SK-N-SH (cell line): ENCODE data around the gene SLC39A7. TPM values are rescaled to one million over a fixed set of nuclear protein-coding genes. Genes with fewer than 3 reads are reported as not detected.

Source experiments
- CTCF ChIA-PET: fragments of 300-600, 350-600 bp; formaldehyde crosslinking; extraction: SDS; loops from one replicate; lab custom pipeline; 2021; lab: Yijun Ruan, JAX
- POLR2A ChIA-PET: fragments of 350-600 bp; sonication (Branson Sonifier 250); formaldehyde crosslinking; extraction: SDS; loops from one replicate; lab custom pipeline; 2020; ENCODE audit warnings: antibody characterized with exemption, inconsistent platforms; lab: Yijun Ruan, JAX
- DNase-seq: peaks from one replicate; pipeline ENCODE4 v3.0.0; 2012
- H2AFZ ChIP-seq: fragments of 200-600 bp; sonication (generic); 2 replicates; pipeline ENCODE4 v1.8.1; 2016; ENCODE audit warnings: antibody characterized with exemption, mild to moderate bottlenecking, low read depth
- H3F3A ChIP-seq: fragments of 200-600 bp; sonication (generic); replicated peaks from 2 replicates; pipeline ENCODE3; 2016; ENCODE audit warnings: antibody characterized with exemption, mild to moderate bottlenecking; ENCODE audit not compliant: insufficient read depth
- H3K27ac ChIP-seq, 2 experiments: fragments of 200-500 bp in 1 of 2; fragments of 200-600 bp in 1 of 2; sonication (Bioruptor generic) in 1 of 2; sonication (generic), shearing (Covaris generic) in 1 of 2; 2 replicates each; pipeline versions ENCODE4 v1.5.1 to v1.6.1; 2014 to 2016; ENCODE audit warnings: low read depth in 2 of 2, inconsistent platforms in 1 of 2, low read length in 1 of 2, mild to moderate bottlenecking in 1 of 2, mixed read lengths in 1 of 2
- H3K27me3 ChIP-seq: fragments of 200-600 bp; sonication (generic), shearing (Covaris generic); 2 replicates; pipeline ENCODE4 v1.6.1; 2016; ENCODE audit warnings: mixed run types; ENCODE audit not compliant: insufficient read depth
- H3K36me3 ChIP-seq, 2 experiments: fragments of 200-500 bp in 1 of 2; fragments of 200-600 bp in 1 of 2; sonication (Bioruptor generic) in 1 of 2; sonication (generic) in 1 of 2; replicated peaks in 1 of 2; 2 replicates each; pipeline versions ENCODE3 to v1.5.1; 2014 to 2016; ENCODE audit warnings: low read length in 1 of 2, mild to moderate bottlenecking in 1 of 2; ENCODE audit not compliant: insufficient read depth in 2 of 2, control insufficient read depth in 1 of 2
- H3K4me1 ChIP-seq, 2 experiments: fragments of 200-500 bp in 1 of 2; fragments of 200-600 bp in 1 of 2; sonication (Bioruptor generic) in 1 of 2; sonication (generic), shearing (Covaris generic) in 1 of 2; 2 replicates each; pipeline versions ENCODE4 v1.5.1 to v1.6.1; 2014 to 2016; ENCODE audit warnings: low read depth in 1 of 2, low read length in 1 of 2, mixed run types in 1 of 2; ENCODE audit not compliant: insufficient read depth in 2 of 2, control insufficient read depth in 1 of 2
- H3K4me2 ChIP-seq: fragments of 200-600 bp; sonication (generic), shearing (Covaris generic); 2 replicates; pipeline ENCODE4 v1.6.1; 2017; ENCODE audit warnings: mixed run types
- H3K4me3 ChIP-seq, 2 experiments: fragments of 200-500 bp in 1 of 2; fragments of 200-600 bp in 1 of 2; sonication (Bioruptor generic) in 1 of 2; sonication (generic), shearing (Covaris generic) in 1 of 2; 2 replicates each; pipeline versions ENCODE4 v1.5.1 to v1.8.1; 2014 to 2016; ENCODE audit warnings: low read depth in 2 of 2, inconsistent platforms in 1 of 2, low read length in 1 of 2, mild to moderate bottlenecking in 1 of 2, mixed read lengths in 1 of 2, moderate library complexity in 1 of 2
- H3K79me2 ChIP-seq: fragments of 200-600 bp; sonication (generic); 2 replicates; pipeline ENCODE4 v1.8.1; 2017; ENCODE audit warnings: mild to moderate bottlenecking; ENCODE audit not compliant: insufficient read depth
- H3K9ac ChIP-seq: fragments of 200-600 bp; sonication (generic); 2 replicates; pipeline ENCODE4 v1.6.1; 2017; ENCODE audit warnings: mixed run types
- H3K9me2 ChIP-seq: fragments of 200-600 bp; sonication (generic); 2 replicates; pipeline ENCODE4 v1.6.1; 2017; ENCODE audit warnings: mixed run types
- H3K9me3 ChIP-seq: fragments of 200-600 bp; sonication (generic); 2 replicates; pipeline ENCODE4 v1.6.1; 2017; ENCODE audit warnings: mixed run types, mild to moderate bottlenecking, moderate library complexity
- H4K20me1 ChIP-seq: fragments of 200-600 bp; sonication (generic); 2 replicates; pipeline ENCODE4 v1.6.1; 2017; ENCODE audit warnings: mild to moderate bottlenecking, mixed run types; ENCODE audit not compliant: insufficient read depth
- EP300 ChIP-seq, 2 experiments: IDR thresholded peaks; 2 replicates each; pipeline versions ENCODE4 v1.4.0 to v1.6.1; 2012; ENCODE audit warnings: borderline replicate concordance in 1 of 2, low read depth in 1 of 2, low read length in 1 of 2
- FOSL2 ChIP-seq: IDR thresholded peaks from 2 replicates; pipeline ENCODE4 v1.4.0; 2012; ENCODE audit warnings: low read depth, mild to moderate bottlenecking, moderate library complexity, borderline replicate concordance
- FOXJ3 ChIP-seq: sonication (generic); formaldehyde crosslinking; IDR thresholded peaks from 2 replicates; pipeline ENCODE4 v1.5.1; 2020; ENCODE audit warnings: mild to moderate bottlenecking, missing genetic modification reagents
- GABPA ChIP-seq: IDR thresholded peaks from 2 replicates; pipeline ENCODE4 v1.4.0; 2012; ENCODE audit warnings: low read depth, mild to moderate bottlenecking
- MXI1 ChIP-seq: IDR thresholded peaks from 2 replicates; pipeline ENCODE4 v1.6.1; 2012; ENCODE audit warnings: mild to moderate bottlenecking, low read depth, low read length, improper control_type of control experiment
- RAD21 ChIP-seq: IDR thresholded peaks from 2 replicates; pipeline ENCODE4 v1.6.1; 2012; ENCODE audit warnings: mild to moderate bottlenecking, low read length
- RFX5 ChIP-seq: IDR thresholded peaks from 2 replicates; pipeline ENCODE4 v1.6.1; 2012; ENCODE audit warnings: mild to moderate bottlenecking, improper control_type of control experiment, low read length
- SMC3 ChIP-seq: IDR thresholded peaks from 2 replicates; pipeline ENCODE4 v1.6.1; 2012; ENCODE audit warnings: low read depth, low read length, improper control_type of control experiment
- TAF1 ChIP-seq: IDR thresholded peaks from 2 replicates; pipeline ENCODE4 v1.6.1; 2012; ENCODE audit warnings: low read depth, mild to moderate bottlenecking, low read length, moderate library complexity, borderline replicate concordance
- TEAD4 ChIP-seq: IDR thresholded peaks from 2 replicates; pipeline ENCODE4 v1.4.0; 2012; ENCODE audit warnings: mild to moderate bottlenecking, borderline replicate concordance; ENCODE audit not compliant: insufficient read depth
- WGBS: methylation state at CpG from one replicate; pipeline ENCODE4 v1.1.6; 2017; ENCODE audit warnings: low lambda C conversion rate; 5-methylcytosine and 5-hydroxymethylcytosine counted together
- polyA plus RNA-seq, 3 experiments: library from polyadenylated mRNA; depleted of rRNA; stranded (reverse); fragments of >200 nt; gene quantifications; 2 replicates each; pipeline ENCODE4 v1.2.3, GENCODE V29; 2012
- TF ChIP-seq, protein P1 (sequence below): IDR thresholded peaks from 2 replicates; pipeline ENCODE4 v1.4.0; 2012; ENCODE audit warnings: low read depth, borderline replicate concordance
- TF ChIP-seq, protein P2 (sequence below): fragments of 150-350 bp; IDR thresholded peaks from 2 replicates; pipeline ENCODE4 v1.6.1; 2017; ENCODE audit warnings: antibody characterized with exemption, low read length, low read depth, borderline replicate concordance
- TF ChIP-seq, protein P3 (sequence below): fragments of 200-600 bp; sonication (generic); IDR thresholded peaks from 2 replicates; pipeline ENCODE4 v1.6.1; 2017; ENCODE audit warnings: antibody characterized with exemption, mild to moderate bottlenecking, moderate library complexity
- TF ChIP-seq, protein P4 (sequence below): IDR thresholded peaks from 2 replicates; pipeline ENCODE4; 2012

SLC39A7 gene
- polyA plus RNA-seq, 1 of the 3 experiments (the other 2 are of a cell fraction), result 129 TPM

DNA sequence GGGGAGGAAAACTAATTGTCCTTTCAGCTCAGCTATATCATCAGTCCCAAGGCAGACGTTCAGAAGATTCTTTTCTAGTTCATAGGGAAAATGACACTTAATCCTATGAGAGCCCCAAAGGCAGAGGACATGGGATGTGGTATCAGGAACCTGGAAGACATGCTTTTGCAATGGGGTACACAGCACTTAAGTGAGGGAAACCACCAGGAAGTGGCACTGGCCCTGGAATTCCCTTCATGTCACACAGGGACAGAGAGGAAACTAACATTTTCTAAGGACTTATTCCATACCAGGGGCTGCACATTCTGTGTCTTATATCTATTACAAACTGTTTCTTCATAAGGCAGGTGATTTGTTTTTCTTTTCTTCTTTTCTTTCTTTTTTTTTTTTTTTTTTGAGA lies 42.8 kb downstream of the SLC39A7 start:
- H3F3A ChIP-seq, result peaks cover 2% of the 10 kb centered on the region
- peaks cover 5% of the 10 kb centered on the region in 2 experiments; a peak in 2 of 4 replicates for H3K4me1 ChIP-seq
- H4K20me1 ChIP-seq, result no peaks in the 10 kb centered on the region
- no peaks in the 10 kb centered on the region for H3K79me2 ChIP-seq
- H3K9me2 ChIP-seq, result no peaks in the 10 kb centered on the region
- TF ChIP-seq, protein P1, sequence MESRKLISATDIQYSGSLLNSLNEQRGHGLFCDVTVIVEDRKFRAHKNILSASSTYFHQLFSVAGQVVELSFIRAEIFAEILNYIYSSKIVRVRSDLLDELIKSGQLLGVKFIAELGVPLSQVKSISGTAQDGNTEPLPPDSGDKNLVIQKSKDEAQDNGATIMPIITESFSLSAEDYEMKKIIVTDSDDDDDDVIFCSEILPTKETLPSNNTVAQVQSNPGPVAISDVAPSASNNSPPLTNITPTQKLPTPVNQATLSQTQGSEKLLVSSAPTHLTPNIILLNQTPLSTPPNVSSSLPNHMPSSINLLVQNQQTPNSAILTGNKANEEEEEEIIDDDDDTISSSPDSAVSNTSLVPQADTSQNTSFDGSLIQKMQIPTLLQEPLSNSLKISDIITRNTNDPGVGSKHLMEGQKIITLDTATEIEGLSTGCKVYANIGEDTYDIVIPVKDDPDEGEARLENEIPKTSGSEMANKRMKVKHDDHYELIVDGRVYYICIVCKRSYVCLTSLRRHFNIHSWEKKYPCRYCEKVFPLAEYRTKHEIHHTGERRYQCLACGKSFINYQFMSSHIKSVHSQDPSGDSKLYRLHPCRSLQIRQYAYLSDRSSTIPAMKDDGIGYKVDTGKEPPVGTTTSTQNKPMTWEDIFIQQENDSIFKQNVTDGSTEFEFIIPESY, result no peak
- TF ChIP-seq SMC3, result no peak
- no peak for TF ChIP-seq FOSL2
- no peak for TF ChIP-seq FOXJ3 (CRISPR knock-in tag)
- TF ChIP-seq EP300 (IDR thresholded peaks at IDR 0.05; ENCODE audit: borderline replicate concordance in 1 of 2, low read depth in 1 of 2, low read length in 1 of 2), result no peak
- TF ChIP-seq, protein P2, sequence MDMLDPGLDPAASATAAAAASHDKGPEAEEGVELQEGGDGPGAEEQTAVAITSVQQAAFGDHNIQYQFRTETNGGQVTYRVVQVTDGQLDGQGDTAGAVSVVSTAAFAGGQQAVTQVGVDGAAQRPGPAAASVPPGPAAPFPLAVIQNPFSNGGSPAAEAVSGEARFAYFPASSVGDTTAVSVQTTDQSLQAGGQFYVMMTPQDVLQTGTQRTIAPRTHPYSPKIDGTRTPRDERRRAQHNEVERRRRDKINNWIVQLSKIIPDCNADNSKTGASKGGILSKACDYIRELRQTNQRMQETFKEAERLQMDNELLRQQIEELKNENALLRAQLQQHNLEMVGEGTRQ, result no peak
- TF ChIP-seq RFX5, result no peak
- TF ChIP-seq, protein P3, sequence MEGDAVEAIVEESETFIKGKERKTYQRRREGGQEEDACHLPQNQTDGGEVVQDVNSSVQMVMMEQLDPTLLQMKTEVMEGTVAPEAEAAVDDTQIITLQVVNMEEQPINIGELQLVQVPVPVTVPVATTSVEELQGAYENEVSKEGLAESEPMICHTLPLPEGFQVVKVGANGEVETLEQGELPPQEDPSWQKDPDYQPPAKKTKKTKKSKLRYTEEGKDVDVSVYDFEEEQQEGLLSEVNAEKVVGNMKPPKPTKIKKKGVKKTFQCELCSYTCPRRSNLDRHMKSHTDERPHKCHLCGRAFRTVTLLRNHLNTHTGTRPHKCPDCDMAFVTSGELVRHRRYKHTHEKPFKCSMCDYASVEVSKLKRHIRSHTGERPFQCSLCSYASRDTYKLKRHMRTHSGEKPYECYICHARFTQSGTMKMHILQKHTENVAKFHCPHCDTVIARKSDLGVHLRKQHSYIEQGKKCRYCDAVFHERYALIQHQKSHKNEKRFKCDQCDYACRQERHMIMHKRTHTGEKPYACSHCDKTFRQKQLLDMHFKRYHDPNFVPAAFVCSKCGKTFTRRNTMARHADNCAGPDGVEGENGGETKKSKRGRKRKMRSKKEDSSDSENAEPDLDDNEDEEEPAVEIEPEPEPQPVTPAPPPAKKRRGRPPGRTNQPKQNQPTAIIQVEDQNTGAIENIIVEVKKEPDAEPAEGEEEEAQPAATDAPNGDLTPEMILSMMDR, result no peak
- no peak for TF ChIP-seq RAD21
- TF ChIP-seq, protein P4, sequence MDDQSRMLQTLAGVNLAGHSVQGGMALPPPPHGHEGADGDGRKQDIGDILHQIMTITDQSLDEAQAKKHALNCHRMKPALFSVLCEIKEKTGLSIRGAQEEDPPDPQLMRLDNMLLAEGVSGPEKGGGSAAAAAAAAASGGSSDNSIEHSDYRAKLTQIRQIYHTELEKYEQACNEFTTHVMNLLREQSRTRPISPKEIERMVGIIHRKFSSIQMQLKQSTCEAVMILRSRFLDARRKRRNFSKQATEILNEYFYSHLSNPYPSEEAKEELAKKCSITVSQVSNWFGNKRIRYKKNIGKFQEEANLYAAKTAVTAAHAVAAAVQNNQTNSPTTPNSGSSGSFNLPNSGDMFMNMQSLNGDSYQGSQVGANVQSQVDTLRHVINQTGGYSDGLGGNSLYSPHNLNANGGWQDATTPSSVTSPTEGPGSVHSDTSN, result no peak
- TF ChIP-seq TAF1, result no peak
- TF ChIP-seq TEAD4, result no peak
- TF ChIP-seq MXI1, result no peak
- no peak for TF ChIP-seq GABPA
- H2AFZ ChIP-seq, result no peak overlapping the region
- no peak overlapping the region for H3K9ac ChIP-seq
- no peaks in the 10 kb centered on the region for H3K36me3 ChIP-seq
- ChIA-PET POLR2A (no interaction called here), CTCF (no interaction called here)
- H3K27me3 ChIP-seq, result peaks cover 22% of the 10 kb centered on the region; the same call in 1 of the 2 replicates
- 0% methylated on average over 1 of the region's 1 CpG for WGBS
- no peak for DNase-seq
- no peak overlapping the region for H3K27ac ChIP-seq
- no peak overlapping the region for H3K4me3 ChIP-seq
- no peaks in the 10 kb centered on the region for H3K9me3 ChIP-seq
- no peak overlapping the region for H3K4me2 ChIP-seq
